Measurements from ENCODE around the gene IPPK. TPM values are rescaled to one million over a fixed set of nuclear protein-coding genes. Genes with fewer than 3 reads are reported as not detected.

The IPPK gene
- total RNA-seq, 3 donors from 2014 or later, result 6.8 to 9.0 (median 7.7) TPM

DNA sequence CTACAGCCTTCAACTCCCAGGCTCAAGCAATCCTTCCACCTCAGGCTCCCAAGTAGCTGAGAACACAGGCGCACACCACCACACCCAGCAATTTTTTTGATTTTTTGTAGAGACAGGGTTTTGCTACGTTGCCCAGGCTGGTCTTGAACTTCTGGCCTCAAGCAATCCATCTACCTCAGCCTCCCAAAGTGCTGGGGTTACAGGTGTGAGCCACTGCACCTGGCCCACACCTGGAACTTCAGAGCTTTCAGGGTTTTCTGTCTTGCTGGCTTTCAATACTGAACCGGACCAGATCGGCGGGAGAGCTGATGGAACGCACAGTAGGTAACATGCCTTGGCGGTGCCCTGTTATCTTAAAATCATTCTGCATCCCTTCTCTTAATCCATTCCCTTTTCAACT is 30.8 kb downstream of the IPPK start:
- H3K4me3 ChIP-seq, result no peak overlapping the region
- no peak for ATAC-seq
- TF ChIP-seq, protein P1, sequence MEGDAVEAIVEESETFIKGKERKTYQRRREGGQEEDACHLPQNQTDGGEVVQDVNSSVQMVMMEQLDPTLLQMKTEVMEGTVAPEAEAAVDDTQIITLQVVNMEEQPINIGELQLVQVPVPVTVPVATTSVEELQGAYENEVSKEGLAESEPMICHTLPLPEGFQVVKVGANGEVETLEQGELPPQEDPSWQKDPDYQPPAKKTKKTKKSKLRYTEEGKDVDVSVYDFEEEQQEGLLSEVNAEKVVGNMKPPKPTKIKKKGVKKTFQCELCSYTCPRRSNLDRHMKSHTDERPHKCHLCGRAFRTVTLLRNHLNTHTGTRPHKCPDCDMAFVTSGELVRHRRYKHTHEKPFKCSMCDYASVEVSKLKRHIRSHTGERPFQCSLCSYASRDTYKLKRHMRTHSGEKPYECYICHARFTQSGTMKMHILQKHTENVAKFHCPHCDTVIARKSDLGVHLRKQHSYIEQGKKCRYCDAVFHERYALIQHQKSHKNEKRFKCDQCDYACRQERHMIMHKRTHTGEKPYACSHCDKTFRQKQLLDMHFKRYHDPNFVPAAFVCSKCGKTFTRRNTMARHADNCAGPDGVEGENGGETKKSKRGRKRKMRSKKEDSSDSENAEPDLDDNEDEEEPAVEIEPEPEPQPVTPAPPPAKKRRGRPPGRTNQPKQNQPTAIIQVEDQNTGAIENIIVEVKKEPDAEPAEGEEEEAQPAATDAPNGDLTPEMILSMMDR (IDR thresholded peaks at IDR 0.05), result no peak
- no peak for DNase-seq
- H3K36me3 ChIP-seq (ENCODE audit: low read depth), result peaks cover 12% of the 10 kb centered on the region
- intact Hi-C loops (cut with DNase I, micrococcal nuclease), result loop anchor here in 1 of 2 donors (10.0 kb wide), 1 partner anchor 294 kb away; no protein-coding TSS in a partner anchor
- H3K9me3 ChIP-seq, result no peaks in the 10 kb centered on the region
- H3K4me1 ChIP-seq (ENCODE audit: low read depth), result no peaks in the 10 kb centered on the region

DNA sequence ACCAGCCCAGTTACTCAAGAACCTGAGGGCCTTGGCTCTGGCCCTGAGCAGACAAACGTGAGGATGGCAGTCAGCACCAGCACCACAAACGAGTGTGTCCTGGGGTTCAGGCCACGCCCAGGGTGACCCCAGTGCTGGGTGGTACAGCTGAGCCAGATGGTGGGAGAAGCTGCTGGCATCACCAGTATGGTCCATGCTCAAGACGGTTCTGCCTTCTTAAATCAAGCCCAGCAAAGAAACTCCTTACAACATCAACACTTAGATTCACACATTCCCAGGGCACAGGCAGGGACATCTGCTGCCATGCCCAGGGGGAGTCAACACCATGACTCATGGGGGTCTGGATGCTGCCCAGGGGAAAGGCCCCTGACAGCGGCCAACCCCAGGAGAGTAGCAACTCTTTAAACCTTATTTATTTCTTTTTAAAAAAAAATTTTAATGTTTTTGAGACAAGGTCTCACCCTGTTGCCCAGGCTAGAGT is 31.3 kb downstream of the IPPK start:
- H3K9me3 ChIP-seq, result no peaks in the 10 kb centered on the region
- TF ChIP-seq, protein P1 (IDR thresholded peaks at IDR 0.05), result no peak
- H3K4me1 ChIP-seq (ENCODE audit: low read depth), result no peaks in the 10 kb centered on the region
- intact Hi-C loops (cut with DNase I, micrococcal nuclease), result loop anchor here in 1 of 2 donors (10.0 kb wide), 1 partner anchor 294 kb away; no protein-coding TSS in a partner anchor
- no peak overlapping the region for H3K4me3 ChIP-seq
- DNase-seq (no peak), ATAC-seq (no peak)
- H3K36me3 ChIP-seq (ENCODE audit: low read depth), result peaks cover 12% of the 10 kb centered on the region

DNA sequence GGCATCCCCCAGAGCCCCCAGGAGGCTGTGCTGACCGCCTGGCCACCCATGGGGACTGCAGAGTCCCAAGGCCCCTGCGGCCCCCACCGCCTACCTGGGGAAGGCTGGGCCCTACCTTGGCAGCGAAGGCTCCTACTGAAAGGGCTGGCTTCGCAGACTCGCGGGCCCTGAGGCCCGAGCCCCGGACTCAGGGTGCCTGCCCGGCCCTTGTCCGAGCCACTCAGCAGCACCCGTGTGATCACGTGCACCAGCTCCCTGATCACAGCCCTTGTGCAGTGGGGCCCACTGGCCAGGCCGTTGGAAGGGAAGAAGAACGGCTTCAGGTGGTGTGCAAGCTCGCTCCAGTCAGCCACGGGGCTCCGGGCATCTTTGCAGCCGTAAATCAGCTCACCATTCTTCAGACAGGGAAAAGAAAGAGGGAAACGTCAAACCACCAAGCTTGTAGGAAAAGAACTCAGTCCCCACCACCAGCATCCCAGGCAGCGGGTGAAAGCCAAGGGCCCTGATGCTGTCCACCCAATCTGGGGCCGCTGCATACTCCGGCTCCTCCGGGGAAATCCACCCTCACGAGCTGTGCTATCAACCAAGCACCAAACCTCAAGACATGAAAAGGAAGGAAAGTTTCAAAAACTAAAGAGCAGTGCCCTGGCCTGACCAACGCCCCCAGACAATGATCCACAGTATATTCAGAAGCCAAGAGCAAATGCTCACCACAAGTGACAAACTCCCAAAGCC is 31.9 kb downstream of the IPPK start:
- no peak for ATAC-seq
- no peak overlapping the region for H3K4me3 ChIP-seq
- no peaks in the 10 kb centered on the region for H3K4me1 ChIP-seq (ENCODE audit: low read depth)
- intact Hi-C loops (cut with DNase I, micrococcal nuclease), result loop anchor here in 1 of 2 donors (10.0 kb wide), 1 partner anchor 293 kb away; no protein-coding TSS in a partner anchor
- H3K9me3 ChIP-seq, result no peaks in the 10 kb centered on the region
- TF ChIP-seq, protein P1 (IDR thresholded peaks at IDR 0.05), result no peak
- no peak for DNase-seq
- peaks cover 12% of the 10 kb centered on the region for H3K36me3 ChIP-seq (ENCODE audit: low read depth)

DNA sequence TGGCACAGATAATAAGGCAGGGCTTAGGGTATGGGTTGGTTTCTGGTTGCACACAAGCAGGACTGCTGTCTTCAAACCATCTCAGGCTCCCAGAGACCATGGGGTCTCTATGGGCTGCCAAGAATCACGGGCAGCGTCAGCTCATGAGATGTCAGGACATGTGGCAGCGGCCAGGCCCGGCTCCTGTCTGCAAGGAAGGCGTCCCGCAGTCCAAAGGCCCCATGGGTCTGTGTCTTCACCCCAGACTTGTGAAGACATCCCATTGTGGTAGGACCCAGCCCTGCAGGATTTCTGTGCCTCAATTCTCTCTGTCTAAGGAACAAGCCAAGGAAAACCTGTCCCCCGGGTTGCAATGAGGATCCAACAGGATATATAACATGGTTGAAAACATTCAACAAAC is 32.6 kb downstream of the IPPK start:
- ATAC-seq, result no peak
- intact Hi-C loops (cut with DNase I, micrococcal nuclease), result loop anchor here in 1 of 2 donors (10.0 kb wide), 1 partner anchor 293 kb away; no protein-coding TSS in a partner anchor
- no peak for DNase-seq
- Histone ChIP-seq H3K36me3 (ENCODE audit: low read depth) (peaks cover 12% of the 10 kb centered on the region), H3K4me3 (no peak overlapping the region), H3K9me3 (no peaks in the 10 kb centered on the region), H3K4me1 (ENCODE audit: low read depth) (no peaks in the 10 kb centered on the region)
- TF ChIP-seq, protein P1 (IDR thresholded peaks at IDR 0.05), result no peak

DNA sequence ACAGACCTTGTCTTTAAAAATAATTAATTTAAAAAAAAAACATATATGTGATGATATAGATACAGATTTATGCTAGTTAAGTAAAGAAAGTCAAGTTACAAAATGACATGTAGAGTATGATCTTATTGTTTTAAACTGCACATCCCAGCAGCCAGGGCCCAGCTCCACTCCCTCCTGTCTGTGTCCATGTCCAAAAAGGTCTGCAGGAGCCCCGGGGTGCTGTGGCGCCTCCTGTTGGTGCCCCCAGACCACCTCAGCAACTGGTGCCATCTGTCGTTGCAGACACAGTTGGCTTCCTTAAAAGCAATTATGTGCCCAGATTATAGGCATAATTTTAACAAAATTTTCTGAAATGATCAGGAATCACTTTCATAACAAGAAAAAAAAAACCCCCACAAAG is 33.3 kb downstream of the IPPK start:
- TF ChIP-seq, protein P1 (IDR thresholded peaks at IDR 0.05), result no peak
- H3K9me3 ChIP-seq, result no peaks in the 10 kb centered on the region
- no peaks in the 10 kb centered on the region for H3K4me1 ChIP-seq (ENCODE audit: low read depth)
- no peak for DNase-seq
- peaks cover 12% of the 10 kb centered on the region for H3K36me3 ChIP-seq (ENCODE audit: low read depth)
- ATAC-seq, result no peak
- H3K4me3 ChIP-seq, result no peak overlapping the region
- intact Hi-C loops (cut with DNase I, micrococcal nuclease), result loop anchor here in 1 of 2 donors (10.0 kb wide), 1 partner anchor 292 kb away; no protein-coding TSS in a partner anchor
